Endodermal cell (in vitro differentiated cells): ENCODE measurements around the gene ITPK1. TPM values are rescaled to one million over a fixed set of nuclear protein-coding genes. Genes with fewer than 3 reads are reported as not detected.

Source experiments
- DNase-seq: peaks from one replicate; pipeline ENCODE4 v3.0.0-alpha.2; 2017
- H3K27ac ChIP-seq: 2 replicates; pipeline ENCODE4 v1.5.1; 2013; ENCODE audit warnings: mild to moderate bottlenecking, low read depth, low read length, moderate library complexity
- H3K27me3 ChIP-seq: 2 replicates; pipeline ENCODE4 v1.6.1; 2013; ENCODE audit warnings: mild to moderate bottlenecking, low read length, moderate library complexity; ENCODE audit not compliant: insufficient read depth, control insufficient read depth, poor library complexity, severe bottlenecking
- H3K36me3 ChIP-seq: 2 replicates; pipeline ENCODE4 v1.7.0; 2013; ENCODE audit warnings: mild to moderate bottlenecking, low read length, moderate library complexity; ENCODE audit not compliant: control insufficient read depth, insufficient read depth
- H3K4me1 ChIP-seq: one replicate; pipeline ENCODE4 v1.7.0; 2013; ENCODE audit warnings: low read length; ENCODE audit not compliant: control insufficient read depth, insufficient read depth
- H3K4me3 ChIP-seq: 2 replicates; pipeline ENCODE4 v1.5.1; 2013; ENCODE audit warnings: mild to moderate bottlenecking, low read length, moderate library complexity
- H3K9ac ChIP-seq: 2 replicates; pipeline ENCODE4 v1.6.1; 2013; ENCODE audit warnings: mild to moderate bottlenecking, low read length, moderate library complexity; ENCODE audit not compliant: poor library complexity, severe bottlenecking; ENCODE audit errors: extremely low read depth
- H3K9me3 ChIP-seq: 2 replicates; pipeline ENCODE4 v1.6.1; 2013; ENCODE audit warnings: mild to moderate bottlenecking, low read length, moderate library complexity; ENCODE audit not compliant: control insufficient read depth
- H3K27ac Mint-ChIP-seq: 2 replicates; pipeline ENCODE4 v1.8.0; 2020; ENCODE audit warnings: mixed read lengths
- H3K27me3 Mint-ChIP-seq: 2 replicates; pipeline ENCODE4 v1.8.0; 2021; ENCODE audit warnings: mild to moderate bottlenecking, mixed read lengths; ENCODE audit not compliant: insufficient read depth
- H3K36me3 Mint-ChIP-seq: 2 replicates; pipeline ENCODE4 v1.8.0; 2020; ENCODE audit warnings: low read depth, mixed read lengths
- H3K4me1 Mint-ChIP-seq: 2 replicates; pipeline ENCODE4 v1.8.0; 2020; ENCODE audit warnings: mixed read lengths
- H3K4me3 Mint-ChIP-seq: 2 replicates; pipeline ENCODE4 v1.8.0; 2020; ENCODE audit warnings: mild to moderate bottlenecking, moderate library complexity, mixed read lengths
- H3K9me3 Mint-ChIP-seq: 2 replicates; pipeline ENCODE4 v1.8.0; 2020; ENCODE audit warnings: mild to moderate bottlenecking, mixed read lengths
- CTCF ChIP-seq: fragments of 200-600 bp; sonication (generic); conservative IDR thresholded peaks from 2 replicates; pipeline ENCODE4 v1.5.0; 2021; ENCODE audit warnings: antibody characterized with exemption, mild to moderate bottlenecking
- WGBS, 2 experiments: methylation state at CpG; one replicate each; pipeline versions ENCODE4 v1.1.5 to v1.1.7; 2013; ENCODE audit warnings: missing lambda C conversion rate in 2 of 2, mixed read lengths in 1 of 2; ENCODE audit not compliant: insufficient coverage in 1 of 2, insufficient read length in 1 of 2; 5-methylcytosine and 5-hydroxymethylcytosine counted together
- total RNA-seq, 2 donors: library from RNA; stranded (reverse); fragmentation: NEBNext Ultra II Directional in 1 of 2; extraction: Animal tissue kit (Norgen Biotek cat#: 25700) in 1 of 2; gene quantifications; 2 replicates in 1 of 2; 3 replicates in 1 of 2; pipeline ENCODE4 v1.2.1, GENCODE V29; 2021

ITPK1 gene
- total RNA-seq, 2 donors from 2014 or later = 59.9 to 66.9 TPM

- Mint-ChIP-seq H3K4me1 (no peaks in the 10 kb centered on the region), H3K36me3 (no peaks in the 10 kb centered on the region), H3K27ac (no peak overlapping the region), H3K4me3 (no peak overlapping the region), H3K9me3 (no peaks in the 10 kb centered on the region), H3K27me3 (no peaks in the 10 kb centered on the region)
- Histone ChIP-seq H3K36me3 (no peaks in the 10 kb centered on the region), H3K27me3 (no peaks in the 10 kb centered on the region), H3K4me1 (no peaks in the 10 kb centered on the region), H3K9ac (no peak overlapping the region), H3K9me3 (no peaks in the 10 kb centered on the region), H3K27ac (no peak overlapping the region), H3K4me3 (no peak overlapping the region)
- no peak for TF ChIP-seq CTCF
- no peak for DNase-seq
- 85 to 87% methylated on average over 5 to 8 of the region's 8 CpGs for WGBS, 2 experiments
These were observed 184.8 kb downstream of the ITPK1 start for GRCh38 chr14:92930737-92931602.

- H3K27me3 ChIP-seq = no peaks in the 10 kb centered on the region
- H3K36me3 ChIP-seq = no peaks in the 10 kb centered on the region
- H3K9me3 ChIP-seq = no peaks in the 10 kb centered on the region
- Mint-ChIP-seq H3K36me3 (no peaks in the 10 kb centered on the region), H3K27ac (no peak overlapping the region), H3K4me1 (no peaks in the 10 kb centered on the region), H3K27me3 (no peaks in the 10 kb centered on the region), H3K9me3 (no peaks in the 10 kb centered on the region), H3K4me3 (no peak overlapping the region)
- H3K9ac ChIP-seq = no peak overlapping the region
- no peak overlapping the region for H3K27ac ChIP-seq
- WGBS, 2 experiments = 90 to 96% methylated on average over 15 to 20 of the region's 20 CpGs
- TF ChIP-seq CTCF = no peak
- DNase-seq = no peak
- no peaks in the 10 kb centered on the region for H3K4me1 ChIP-seq
- no peak overlapping the region for H3K4me3 ChIP-seq
These were observed 185.8 kb downstream of the ITPK1 start for GRCh38 chr14:92929689-92930608.

GRCh38 chr14:92928961-92929688, 186.6 kb downstream of the ITPK1 start:
- peaks cover 5% of the 10 kb centered on the region for H3K4me1 ChIP-seq
- Mint-ChIP-seq H3K4me1 (no peaks in the 10 kb centered on the region), H3K27ac (no peak overlapping the region), H3K9me3 (no peaks in the 10 kb centered on the region), H3K27me3 (no peaks in the 10 kb centered on the region), H3K4me3 (no peak overlapping the region), H3K36me3 (no peaks in the 10 kb centered on the region)
- 88 to 89% methylated on average over 6 to 12 of the region's 12 CpGs for WGBS, 2 experiments
- no peak overlapping the region for H3K9ac ChIP-seq
- TF ChIP-seq CTCF = no peak
- H3K9me3 ChIP-seq = no peaks in the 10 kb centered on the region
- no peaks in the 10 kb centered on the region for H3K36me3 ChIP-seq
- no peak overlapping the region for H3K4me3 ChIP-seq
- no peaks in the 10 kb centered on the region for H3K27me3 ChIP-seq
- no peak overlapping the region for H3K27ac ChIP-seq
- no peak for DNase-seq
